Measurements from ENCODE around the gene COX19. TPM values are rescaled to one million over a fixed set of nuclear protein-coding genes. Genes with fewer than 3 reads are reported as not detected.
A peak's percentile ranks its signal among the peaks of the same experiment; 100 is the strongest.

Gene COX19
- total and polyA plus RNA-seq, 2 of the 13 experiments (the other 11 are each of a cell fraction or from before 2014, with no cell fraction given) = 11.5 to 21.7 TPM

DNA sequence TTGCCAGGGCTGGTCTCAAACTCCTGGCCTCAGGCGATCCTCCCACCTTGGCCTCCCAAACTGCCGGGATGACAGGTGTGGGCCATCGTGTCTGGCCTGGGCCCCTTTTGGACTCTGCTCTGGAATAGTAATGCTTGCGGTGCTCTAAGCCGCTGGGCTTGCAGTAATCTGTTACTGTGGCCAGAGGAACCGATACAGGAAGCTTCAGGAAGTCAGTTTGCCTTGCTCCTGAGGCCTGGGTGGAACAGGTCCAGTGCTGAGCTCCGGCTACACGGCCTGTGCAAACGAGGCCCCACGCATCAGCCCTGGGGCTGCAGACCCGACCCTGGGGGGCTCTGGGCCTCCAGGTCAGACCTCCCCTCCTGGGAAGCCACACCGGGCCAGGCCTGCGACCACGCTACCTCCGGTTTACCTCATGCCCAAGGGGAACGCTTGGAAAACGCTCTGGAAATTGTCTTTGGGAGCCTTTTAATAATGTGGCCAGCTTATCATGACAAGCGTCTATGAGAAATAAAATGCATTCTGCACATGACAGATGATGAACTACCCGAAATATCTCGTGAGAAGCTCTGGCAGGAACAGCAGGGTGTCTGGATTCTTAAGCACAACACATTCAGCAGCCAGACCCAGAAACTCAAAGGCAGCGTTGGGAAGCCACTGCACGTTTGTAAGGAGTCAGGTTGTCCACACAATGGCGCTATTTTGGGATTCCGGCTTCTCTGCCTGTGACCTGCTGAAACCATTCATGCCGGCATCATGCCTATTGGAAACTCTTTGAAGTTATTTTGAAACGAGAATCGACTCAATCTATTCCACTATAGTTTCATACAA lies 10.7 kb downstream of the COX19 start (continued):
- TF ChIP-seq ZNF564 (CRISPR knock-in tag; IDR thresholded peaks at IDR 0.05) (no peak), MAX (IDR thresholded peaks at IDR 0.05) (peak; percentile 2), E2F1 (CRISPR knock-in tag; IDR thresholded peaks at IDR 0.05) (0 out of 2 replicates have a peak, but pooled peaks have one; percentile 19), HDAC1 (CRISPR knock-in tag; IDR thresholded peaks at IDR 0.05) (0 out of 2 replicates have a peak, but pooled peaks have one; percentile 43), CEBPG (CRISPR knock-in tag; IDR thresholded peaks at IDR 0.05) (0 out of 2 replicates have a peak, but pooled peaks have one; percentile 10), ZNF362 (CRISPR knock-in tag; IDR thresholded peaks at IDR 0.05; ENCODE audit: borderline replicate concordance) (peak; percentile 11; the same call in 1 of the 2 replicates), HOXA9 (CRISPR knock-in tag; IDR thresholded peaks at IDR 0.05; ENCODE audit: borderline replicate concordance) (no peak), EEA1 (CRISPR knock-in tag; IDR thresholded peaks at IDR 0.05; ENCODE audit: borderline replicate concordance) (peak; percentile 82; the same call in 1 of the 2 replicates), DNMT3B (CRISPR knock-in tag; conservative IDR thresholded peaks at IDR 0.05) (no peak), ZNF343 (CRISPR knock-in tag; IDR thresholded peaks at IDR 0.05) (0 out of 2 replicates have a peak, but pooled peaks have one; percentile 33), TSC22D2 (CRISPR knock-in tag; IDR thresholded peaks at IDR 0.05; ENCODE audit: borderline replicate concordance) (no peak), ZBTB7B (CRISPR knock-in tag; IDR thresholded peaks at IDR 0.05) (0 out of 2 replicates have a peak, but pooled peaks have one; percentile 18), POLR2G (IDR thresholded peaks at IDR 0.05; ENCODE audit: low read depth, low read length) (peak; percentile 40; the same call in 1 of the 2 replicates)
- TF ChIP-seq, protein P1, sequence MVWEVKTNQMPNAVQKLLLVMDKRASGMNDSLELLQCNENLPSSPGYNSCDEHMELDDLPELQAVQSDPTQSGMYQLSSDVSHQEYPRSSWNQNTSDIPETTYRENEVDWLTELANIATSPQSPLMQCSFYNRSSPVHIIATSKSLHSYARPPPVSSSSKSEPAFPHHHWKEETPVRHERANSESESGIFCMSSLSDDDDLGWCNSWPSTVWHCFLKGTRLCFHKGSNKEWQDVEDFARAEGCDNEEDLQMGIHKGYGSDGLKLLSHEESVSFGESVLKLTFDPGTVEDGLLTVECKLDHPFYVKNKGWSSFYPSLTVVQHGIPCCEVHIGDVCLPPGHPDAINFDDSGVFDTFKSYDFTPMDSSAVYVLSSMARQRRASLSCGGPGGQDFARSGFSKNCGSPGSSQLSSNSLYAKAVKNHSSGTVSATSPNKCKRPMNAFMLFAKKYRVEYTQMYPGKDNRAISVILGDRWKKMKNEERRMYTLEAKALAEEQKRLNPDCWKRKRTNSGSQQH (CRISPR knock-in tag; IDR thresholded peaks at IDR 0.05; ENCODE audit: low read depth) = no peak
- TF ChIP-seq, protein P2, sequence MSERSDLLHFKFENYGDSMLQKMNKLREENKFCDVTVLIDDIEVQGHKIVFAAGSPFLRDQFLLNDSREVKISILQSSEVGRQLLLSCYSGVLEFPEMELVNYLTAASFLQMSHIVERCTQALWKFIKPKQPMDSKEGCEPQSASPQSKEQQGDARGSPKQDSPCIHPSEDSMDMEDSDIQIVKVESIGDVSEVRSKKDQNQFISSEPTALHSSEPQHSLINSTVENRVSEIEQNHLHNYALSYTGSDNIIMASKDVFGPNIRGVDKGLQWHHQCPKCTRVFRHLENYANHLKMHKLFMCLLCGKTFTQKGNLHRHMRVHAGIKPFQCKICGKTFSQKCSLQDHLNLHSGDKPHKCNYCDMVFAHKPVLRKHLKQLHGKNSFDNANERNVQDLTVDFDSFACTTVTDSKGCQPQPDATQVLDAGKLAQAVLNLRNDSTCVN (CRISPR knock-in tag; IDR thresholded peaks at IDR 0.05; ENCODE audit: borderline replicate concordance) = 0 out of 2 replicates have a peak, but pooled peaks have one; percentile 59
- TF ChIP-seq, protein P3, sequence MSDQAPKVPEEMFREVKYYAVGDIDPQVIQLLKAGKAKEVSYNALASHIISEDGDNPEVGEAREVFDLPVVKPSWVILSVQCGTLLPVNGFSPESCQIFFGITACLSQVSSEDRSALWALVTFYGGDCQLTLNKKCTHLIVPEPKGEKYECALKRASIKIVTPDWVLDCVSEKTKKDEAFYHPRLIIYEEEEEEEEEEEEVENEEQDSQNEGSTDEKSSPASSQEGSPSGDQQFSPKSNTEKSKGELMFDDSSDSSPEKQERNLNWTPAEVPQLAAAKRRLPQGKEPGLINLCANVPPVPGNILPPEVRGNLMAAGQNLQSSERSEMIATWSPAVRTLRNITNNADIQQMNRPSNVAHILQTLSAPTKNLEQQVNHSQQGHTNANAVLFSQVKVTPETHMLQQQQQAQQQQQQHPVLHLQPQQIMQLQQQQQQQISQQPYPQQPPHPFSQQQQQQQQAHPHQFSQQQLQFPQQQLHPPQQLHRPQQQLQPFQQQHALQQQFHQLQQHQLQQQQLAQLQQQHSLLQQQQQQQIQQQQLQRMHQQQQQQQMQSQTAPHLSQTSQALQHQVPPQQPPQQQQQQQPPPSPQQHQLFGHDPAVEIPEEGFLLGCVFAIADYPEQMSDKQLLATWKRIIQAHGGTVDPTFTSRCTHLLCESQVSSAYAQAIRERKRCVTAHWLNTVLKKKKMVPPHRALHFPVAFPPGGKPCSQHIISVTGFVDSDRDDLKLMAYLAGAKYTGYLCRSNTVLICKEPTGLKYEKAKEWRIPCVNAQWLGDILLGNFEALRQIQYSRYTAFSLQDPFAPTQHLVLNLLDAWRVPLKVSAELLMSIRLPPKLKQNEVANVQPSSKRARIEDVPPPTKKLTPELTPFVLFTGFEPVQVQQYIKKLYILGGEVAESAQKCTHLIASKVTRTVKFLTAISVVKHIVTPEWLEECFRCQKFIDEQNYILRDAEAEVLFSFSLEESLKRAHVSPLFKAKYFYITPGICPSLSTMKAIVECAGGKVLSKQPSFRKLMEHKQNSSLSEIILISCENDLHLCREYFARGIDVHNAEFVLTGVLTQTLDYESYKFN (CRISPR knock-in tag; conservative IDR thresholded peaks at IDR 0.05) = peak; percentile 43; the same call in 1 of the 2 replicates
